ENCODE data around the gene HSDL1. TPM values are rescaled to one million over a fixed set of nuclear protein-coding genes. Genes with fewer than 3 reads are reported as not detected.

The HSDL1 gene
- total and polyA plus RNA-seq, 2 of the 4 experiments (the other 2 are of a cell fraction), result 11.6 to 18.3 TPM

- H4K5ac ChIP-seq (ENCODE audit: low read depth, low read length), result no peak overlapping the region
- peak; percentile 65 for DNase-seq
- intact Hi-C loops (cut with micrococcal nuclease) (no loop called here), in situ Hi-C loops (cut with MboI; ENCODE audit: low sequenced_read_pairs) (loop anchor here (5.0 to 10.0 kb wide), 2 partner anchors 93 to 400 kb away; no protein-coding TSS in a partner anchor), dilution Hi-C loops (cut with HindIII; ENCODE audit: low sequenced_read_pairs, unreplicated experiment) (no loop called here)
- H2BK5ac ChIP-seq (ENCODE audit: low read depth, low read length, poor library complexity, severe bottlenecking), result no peak overlapping the region
- no peak overlapping the region for H2AFZ ChIP-seq (replicated peaks; ENCODE audit: low read length, poor library complexity)
- no TSS peak for BruUV-seq (replicated peaks)
- H2AK5ac ChIP-seq (ENCODE audit: low read depth, low read length), result no peak overlapping the region
- no peaks in the 10 kb centered on the region for H3K9me1 ChIP-seq (ENCODE audit: insufficient read depth, low read length)
- H3K27me3 ChIP-seq (ENCODE audit: control insufficient read depth, insufficient read depth, low read length), result no peaks in the 10 kb centered on the region
- ChIA-PET POLR2A (ENCODE audit: unreplicated experiment) (no interaction called here), CTCF (interaction anchor here (0.6 to 1.3 kb wide), 5 partner anchors 13 to 102 kb away, joined by 3 to 4 read pairs (median 3); partner anchors contain the start of genes MBTPS1 and TAF1C)
- ATAC-seq (ENCODE audit: low read depth), result peak; percentile 84
- H2BK15ac ChIP-seq (ENCODE audit: low read depth, low read length), result no peak overlapping the region
- no peak for TF ChIP-seq FOS (IDR thresholded peaks at IDR 0.05; ENCODE audit: low read depth, low read length)
- TF ChIP-seq USF2 (IDR thresholded peaks at IDR 0.05; ENCODE audit: low read depth, low read length), result no peak
- no peak for TF ChIP-seq RCOR1 (IDR thresholded peaks at IDR 0.05; ENCODE audit: insufficient replicate concordance, low read length)
- TF ChIP-seq RFX5 (IDR thresholded peaks at IDR 0.05; ENCODE audit: low read depth, low read length), result no peak
- no peak for TF ChIP-seq CEBPB (IDR thresholded peaks at IDR 0.05; ENCODE audit: low read depth, low read length)
- no peak for TF ChIP-seq BHLHE40 (IDR thresholded peaks at IDR 0.05; ENCODE audit: low read depth, low read length)
- no peak for TF ChIP-seq POLR2A (IDR thresholded peaks at IDR 0.05; ENCODE audit: low read depth, low read length)
- no peak for TF ChIP-seq NFE2L2 (IDR thresholded peaks at IDR 0.05; ENCODE audit: low read depth, low read length)
- TF ChIP-seq CTCF (conservative IDR thresholded peaks at IDR 0.05; ENCODE audit: low read depth, low read length), result peak; percentile 64
- no peak for TF ChIP-seq CHD1 (IDR thresholded peaks at IDR 0.05; ENCODE audit: low read depth, low read length)
- no peak for TF ChIP-seq MAZ (IDR thresholded peaks at IDR 0.05; ENCODE audit: borderline replicate concordance, low read depth, low read length)
- no peak for TF ChIP-seq MAFK (IDR thresholded peaks at IDR 0.05; ENCODE audit: low read depth, low read length)
- peak; percentile 68 for TF ChIP-seq RAD21 (IDR thresholded peaks at IDR 0.05; ENCODE audit: low read length)
- peak; percentile 65 for TF ChIP-seq SMC3 (IDR thresholded peaks at IDR 0.05; ENCODE audit: low read depth, low read length)
- peaks cover 7% of the 10 kb centered on the region; the same call in 1 of the 2 replicates for H4K20me1 ChIP-seq (ENCODE audit: insufficient read depth, low read length)
- no peak overlapping the region for H3K9ac ChIP-seq (ENCODE audit: low read depth, low read length)
- H3K4me1 ChIP-seq (ENCODE audit: control insufficient read depth, insufficient read depth, low read length), result no peaks in the 10 kb centered on the region
- H3K4me2 ChIP-seq (ENCODE audit: low read depth, low read length), result no peak overlapping the region
- no peak overlapping the region for H2BK120ac ChIP-seq (ENCODE audit: low read depth, low read length)
- no peak overlapping the region for H4K8ac ChIP-seq (ENCODE audit: low read depth in 2 of 2, low read length in 2 of 2)
- no peak overlapping the region for H3K56ac ChIP-seq (ENCODE audit: extremely low read depth, insufficient read depth, low read length)
- H3K9me3 ChIP-seq (ENCODE audit: control insufficient read depth, insufficient read depth, low read length), result no peaks in the 10 kb centered on the region
- H3K23ac ChIP-seq (ENCODE audit: low read depth, low read length), result no peak overlapping the region
- no peak overlapping the region for H3K4ac ChIP-seq (ENCODE audit: low read depth, low read length)
- WGBS, 2 experiments (ENCODE audit: extremely low coverage in 2 of 2, insufficient read length in 1 of 2), result 58% methylated on average over 5 of the region's 11 CpGs; no CpG with 5 or more reads in 1 of the 2 experiments
- H3K36me3 ChIP-seq (ENCODE audit: control insufficient read depth, insufficient read depth, low read length), result peaks cover 56% of the 10 kb centered on the region
- H3K18ac ChIP-seq (ENCODE audit: low read depth, low read length), result no peak overlapping the region
- no peak overlapping the region for H2BK20ac ChIP-seq (ENCODE audit: low read depth, low read length)
- H3K79me1 ChIP-seq (ENCODE audit: low read depth in 1 of 2, low read length in 2 of 2), result peaks cover 0 to 2% of the 10 kb centered on the region in 2 experiments; a peak in 2 of 4 replicates
- H3K14ac ChIP-seq (replicated peaks; ENCODE audit: low read depth, low read length), result no peak overlapping the region
- H3K4me3 ChIP-seq (ENCODE audit: insufficient read depth, low read depth, low read length), result no peak overlapping the region
- H4K91ac ChIP-seq (ENCODE audit: insufficient read depth, low read depth, low read length), result no peak overlapping the region
- peak overlapping the region; percentile 23 for H2AK9ac ChIP-seq (replicated peaks; ENCODE audit: low read depth, low read length, poor library complexity)
- no peak overlapping the region for H3K27ac ChIP-seq (ENCODE audit: insufficient read depth, low read length)
Observed at GRCh38 chr16:84084570-84085270, 60.3 kb downstream of the HSDL1 start.
